ENCODE data around the gene DCAF8L2. TPM values are rescaled to one million over a fixed set of nuclear protein-coding genes. Genes with fewer than 3 reads are reported as not detected.

Gene DCAF8L2
- total RNA-seq, 4 donors from 2014 or later = not detected

- no peak overlapping the region for H3K4me3 ChIP-seq
- 48 to 61% methylated on average over 2 of the region's 2 CpGs for WGBS, 2 donors
- intact Hi-C loops (cut with DNase I) = no loop called here
- H3K36me3 ChIP-seq = no peaks in the 10 kb centered on the region
- no peak for TF ChIP-seq CTCF (IDR thresholded peaks at IDR 0.05)
- TF ChIP-seq POLR2A (IDR thresholded peaks at IDR 0.05) = no peak
- no peaks in the 10 kb centered on the region for H3K4me1 ChIP-seq
- H3K27ac ChIP-seq = no peak overlapping the region
- no peak for DNase-seq
- no peaks in the 10 kb centered on the region for H3K9me3 ChIP-seq
- no peaks in the 10 kb centered on the region for H3K27me3 ChIP-seq
Measured at GRCh38 chrX:27571164-27571563, 19.0 kb upstream of the DCAF8L2 start.

- H3K9me3 ChIP-seq = no peaks in the 10 kb centered on the region
- no peak for TF ChIP-seq CTCF (IDR thresholded peaks at IDR 0.05)
- TF ChIP-seq POLR2A (IDR thresholded peaks at IDR 0.05) = no peak
- no peaks in the 10 kb centered on the region for H3K4me1 ChIP-seq
- no peaks in the 10 kb centered on the region for H3K36me3 ChIP-seq
- no peaks in the 10 kb centered on the region for H3K27me3 ChIP-seq
- H3K4me3 ChIP-seq = no peak overlapping the region
- H3K27ac ChIP-seq = no peak overlapping the region
- no peak for DNase-seq
- intact Hi-C loops (cut with DNase I) = no loop called here
Measured at GRCh38 chrX:27575565-27575964, 14.6 kb upstream of the DCAF8L2 start.

- 65 to 73% methylated on average over 1 of the region's 1 CpG for WGBS, 2 donors
- DNase-seq = no peak
- H3K27me3 ChIP-seq = no peaks in the 10 kb centered on the region
- no peaks in the 10 kb centered on the region for H3K9me3 ChIP-seq
- H3K4me3 ChIP-seq = no peak overlapping the region
- intact Hi-C loops (cut with DNase I) = no loop called here
- TF ChIP-seq POLR2A (IDR thresholded peaks at IDR 0.05) = no peak
- no peak for TF ChIP-seq CTCF (IDR thresholded peaks at IDR 0.05)
- no peaks in the 10 kb centered on the region for H3K36me3 ChIP-seq
- H3K4me1 ChIP-seq = no peaks in the 10 kb centered on the region
- H3K27ac ChIP-seq = no peak overlapping the region
Measured at GRCh38 chrX:27583976-27584375, 6.2 kb upstream of the DCAF8L2 start.

- no peak for DNase-seq
- Histone ChIP-seq H3K4me1 (no peaks in the 10 kb centered on the region), H3K27ac (no peak overlapping the region), H3K36me3 (no peaks in the 10 kb centered on the region), H3K4me3 (no peak overlapping the region), H3K9me3 (no peaks in the 10 kb centered on the region), H3K27me3 (no peaks in the 10 kb centered on the region)
- TF ChIP-seq CTCF (IDR thresholded peaks at IDR 0.05) (no peak), POLR2A (IDR thresholded peaks at IDR 0.05) (no peak)
- intact Hi-C loops (cut with DNase I) = no loop called here
- WGBS, 2 donors = 75 to 82% methylated on average over 4 to 11 of the region's 15 CpGs
Measured at GRCh38 chrX:27591938-27592337, 1.8 kb downstream of the DCAF8L2 start.

GRCh38 chrX:27597508-27597907 is 7.4 kb downstream of the DCAF8L2 start:
- intact Hi-C loops (cut with DNase I) = no loop called here
- H3K4me1 ChIP-seq = no peaks in the 10 kb centered on the region
- DNase-seq = no peak
- H3K4me3 ChIP-seq = no peak overlapping the region
- 66 to 84% methylated on average over 2 of the region's 2 CpGs for WGBS, 2 donors
- H3K27me3 ChIP-seq = no peaks in the 10 kb centered on the region
- H3K9me3 ChIP-seq = no peaks in the 10 kb centered on the region
- no peak overlapping the region for H3K27ac ChIP-seq
- TF ChIP-seq POLR2A (IDR thresholded peaks at IDR 0.05) = no peak
- no peak for TF ChIP-seq CTCF (IDR thresholded peaks at IDR 0.05)
- no peaks in the 10 kb centered on the region for H3K36me3 ChIP-seq

Data from esophagus squamous epithelium (tissue), 5 donors.